ENCODE measurements around the gene GRIN2A. TPM values are rescaled to one million over a fixed set of nuclear protein-coding genes. Genes with fewer than 3 reads are reported as not detected.

GRIN2A gene
- total RNA-seq, 2 donors from 2014 or later, result 0.27 to 2.5 TPM

GRCh38 chr16:10202649-10203048, 20.4 kb upstream of the GRIN2A start:
- H3K36me3 ChIP-seq, result no peaks in the 10 kb centered on the region
- no peaks in the 10 kb centered on the region for H3K4me1 ChIP-seq (ENCODE audit: control insufficient read depth in 1 of 2, low read depth in 2 of 2)
- peaks cover 3% of the 10 kb centered on the region for H3K9me3 ChIP-seq
- DNase-seq (ENCODE audit: low spot score) (no peak), ATAC-seq (ENCODE audit: insufficient number of reproducible peaks, low FRiP score, low read depth) (no peak)
- no peak overlapping the region for H3K4me3 ChIP-seq
- TF ChIP-seq, protein P1, sequence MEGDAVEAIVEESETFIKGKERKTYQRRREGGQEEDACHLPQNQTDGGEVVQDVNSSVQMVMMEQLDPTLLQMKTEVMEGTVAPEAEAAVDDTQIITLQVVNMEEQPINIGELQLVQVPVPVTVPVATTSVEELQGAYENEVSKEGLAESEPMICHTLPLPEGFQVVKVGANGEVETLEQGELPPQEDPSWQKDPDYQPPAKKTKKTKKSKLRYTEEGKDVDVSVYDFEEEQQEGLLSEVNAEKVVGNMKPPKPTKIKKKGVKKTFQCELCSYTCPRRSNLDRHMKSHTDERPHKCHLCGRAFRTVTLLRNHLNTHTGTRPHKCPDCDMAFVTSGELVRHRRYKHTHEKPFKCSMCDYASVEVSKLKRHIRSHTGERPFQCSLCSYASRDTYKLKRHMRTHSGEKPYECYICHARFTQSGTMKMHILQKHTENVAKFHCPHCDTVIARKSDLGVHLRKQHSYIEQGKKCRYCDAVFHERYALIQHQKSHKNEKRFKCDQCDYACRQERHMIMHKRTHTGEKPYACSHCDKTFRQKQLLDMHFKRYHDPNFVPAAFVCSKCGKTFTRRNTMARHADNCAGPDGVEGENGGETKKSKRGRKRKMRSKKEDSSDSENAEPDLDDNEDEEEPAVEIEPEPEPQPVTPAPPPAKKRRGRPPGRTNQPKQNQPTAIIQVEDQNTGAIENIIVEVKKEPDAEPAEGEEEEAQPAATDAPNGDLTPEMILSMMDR (IDR thresholded peaks at IDR 0.05), result no peak
- no peaks in the 10 kb centered on the region for H3K27me3 ChIP-seq (replicated peaks; ENCODE audit: insufficient read depth)
- H3K27ac ChIP-seq, result no peak overlapping the region

DNA sequence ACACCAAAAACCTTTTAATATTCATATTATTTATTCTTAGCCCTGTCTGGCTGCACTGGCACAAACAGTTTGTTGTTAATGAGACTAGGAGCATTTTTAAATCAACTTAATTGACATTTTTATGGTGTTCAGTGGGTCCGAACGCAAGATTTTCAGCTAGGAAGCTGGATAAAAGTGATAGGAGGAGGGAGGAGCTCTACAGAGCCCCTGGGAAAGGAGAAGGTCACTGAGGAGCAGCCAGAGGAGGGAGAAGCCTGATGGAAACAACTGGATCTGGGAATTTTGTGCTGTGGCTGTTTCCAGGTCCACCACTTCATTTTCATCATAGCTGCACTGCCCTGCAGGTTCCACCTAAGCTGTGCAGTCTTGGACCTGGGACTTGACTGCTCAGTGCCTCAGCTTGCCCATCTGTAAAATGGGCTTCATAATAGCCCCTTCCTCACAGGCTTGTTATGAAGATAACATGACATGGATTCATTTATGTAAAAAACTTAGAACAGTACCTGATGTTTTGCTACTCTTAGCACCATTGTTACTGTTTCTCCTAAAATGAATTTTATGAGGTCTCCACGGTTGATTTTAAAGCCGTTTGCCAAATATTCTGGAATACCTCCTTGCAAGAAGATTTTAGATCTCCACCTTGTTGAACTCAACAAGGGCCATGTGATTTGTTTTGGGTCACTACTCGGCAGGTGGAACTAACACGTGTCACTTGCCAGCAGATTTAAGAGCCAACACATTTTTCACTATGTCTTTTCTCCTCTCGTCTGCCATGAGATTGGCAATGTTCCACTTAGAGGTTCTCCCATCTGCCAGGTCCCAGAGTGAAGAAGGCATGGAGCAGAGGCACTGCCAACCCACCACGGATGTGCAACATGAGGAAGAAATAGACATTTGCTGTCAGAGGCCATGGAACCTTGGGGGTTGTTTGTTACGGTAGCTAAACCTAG, 18.7 kb upstream of the GRIN2A start:
- DNase-seq (ENCODE audit: low spot score), result no peak
- no peak for ATAC-seq (ENCODE audit: insufficient number of reproducible peaks, low FRiP score, low read depth)
- no peak overlapping the region for H3K4me3 ChIP-seq
- TF ChIP-seq, protein P1 (IDR thresholded peaks at IDR 0.05), result no peak
- no peak overlapping the region for H3K27ac ChIP-seq
- no peaks in the 10 kb centered on the region for H3K27me3 ChIP-seq (replicated peaks; ENCODE audit: insufficient read depth)
- peaks cover 3% of the 10 kb centered on the region for H3K9me3 ChIP-seq
- H3K36me3 ChIP-seq, result no peaks in the 10 kb centered on the region
- no peaks in the 10 kb centered on the region for H3K4me1 ChIP-seq (ENCODE audit: control insufficient read depth in 1 of 2, low read depth in 2 of 2)

- DNase-seq (ENCODE audit: low spot score), result no peak
- no peaks in the 10 kb centered on the region for H3K27me3 ChIP-seq (replicated peaks; ENCODE audit: insufficient read depth)
- no peaks in the 10 kb centered on the region for H3K4me1 ChIP-seq (ENCODE audit: control insufficient read depth in 1 of 2, low read depth in 2 of 2)
- TF ChIP-seq, protein P1 (IDR thresholded peaks at IDR 0.05), result no peak
- no peak overlapping the region for H3K27ac ChIP-seq
- no peak overlapping the region for H3K4me3 ChIP-seq
- H3K9me3 ChIP-seq, result no peaks in the 10 kb centered on the region
- ATAC-seq (ENCODE audit: insufficient number of reproducible peaks, low FRiP score, low read depth), result no peak
- no peaks in the 10 kb centered on the region for H3K36me3 ChIP-seq
These were observed 14.8 kb upstream of the GRIN2A start for GRCh38 chr16:10196999-10197398.

GRCh38 chr16:10191096-10191495, 8.9 kb upstream of the GRIN2A start:
- H3K27me3 ChIP-seq (replicated peaks; ENCODE audit: insufficient read depth), result no peaks in the 10 kb centered on the region
- no peaks in the 10 kb centered on the region for H3K36me3 ChIP-seq
- H3K4me1 ChIP-seq (ENCODE audit: control insufficient read depth in 1 of 2, low read depth in 2 of 2), result no peaks in the 10 kb centered on the region
- TF ChIP-seq, protein P1 (IDR thresholded peaks at IDR 0.05), result no peak
- ATAC-seq (ENCODE audit: insufficient number of reproducible peaks, low FRiP score, low read depth) (no peak), DNase-seq (ENCODE audit: low spot score) (no peak)
- no peaks in the 10 kb centered on the region for H3K9me3 ChIP-seq
- H3K4me3 ChIP-seq, result no peak overlapping the region
- H3K27ac ChIP-seq, result no peak overlapping the region

DNA sequence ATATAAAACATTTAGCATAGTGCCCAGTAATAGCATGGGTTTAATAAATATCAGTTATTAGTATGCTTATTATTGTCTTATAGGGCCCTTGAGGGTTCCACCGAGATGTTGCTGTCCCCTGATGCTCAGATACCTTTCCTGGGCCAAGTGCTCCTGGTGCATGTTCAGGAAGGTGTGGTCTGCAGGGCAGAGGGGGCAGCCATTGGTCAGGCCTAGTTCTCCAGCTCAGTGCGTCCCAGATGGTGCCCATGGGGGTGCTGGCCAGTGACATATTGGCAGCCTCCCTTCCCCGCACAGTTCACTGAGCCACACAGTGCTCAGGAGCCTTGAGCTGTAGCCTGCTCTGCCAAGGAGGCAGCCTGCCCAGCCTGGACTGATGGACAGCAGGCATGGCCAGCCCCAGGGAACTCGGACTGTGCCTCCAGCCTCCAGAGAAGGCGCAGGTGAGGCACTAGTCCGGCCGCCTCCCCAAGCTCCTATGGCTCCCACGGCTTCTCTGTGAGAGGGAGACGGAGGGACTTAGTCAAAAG, 7.7 kb upstream of the GRIN2A start:
- DNase-seq (ENCODE audit: low spot score), result no peak
- TF ChIP-seq, protein P1 (IDR thresholded peaks at IDR 0.05), result no peak
- no peak overlapping the region for H3K27ac ChIP-seq
- no peaks in the 10 kb centered on the region for H3K36me3 ChIP-seq
- no peaks in the 10 kb centered on the region for H3K27me3 ChIP-seq (replicated peaks; ENCODE audit: insufficient read depth)
- ATAC-seq (ENCODE audit: insufficient number of reproducible peaks, low FRiP score, low read depth), result no peak
- no peak overlapping the region for H3K4me3 ChIP-seq
- H3K4me1 ChIP-seq (ENCODE audit: control insufficient read depth in 1 of 2, low read depth in 2 of 2), result no peaks in the 10 kb centered on the region
- H3K9me3 ChIP-seq, result no peaks in the 10 kb centered on the region
